ENCODE results near the gene PCDH7. TPM values are rescaled to one million over a fixed set of nuclear protein-coding genes. Genes with fewer than 3 reads are reported as not detected.

Gene PCDH7
- total RNA-seq, 1 experiment from 2014 or later: 16.8 TPM

GRCh38 chr4:30726090-30726675, 6.0 kb downstream of the PCDH7 start:
- Histone ChIP-seq H2BK120ac (ENCODE audit: low read depth, low read length, poor library complexity, severe bottlenecking) (no peak overlapping the region), H2BK15ac (ENCODE audit: low read depth, low read length) (no peak overlapping the region), H4K5ac (ENCODE audit: insufficient read length, low read depth, low read length) (no peak overlapping the region), H2AFZ (ENCODE audit: low read length) (no peak overlapping the region), H2BK20ac (ENCODE audit: low read depth, low read length, poor library complexity, severe bottlenecking) (no peak overlapping the region), H3K4ac (ENCODE audit: low read depth, low read length) (no peak overlapping the region), H3K23ac (ENCODE audit: insufficient read length, low read depth, low read length) (no peak overlapping the region), H4K20me1 (ENCODE audit: control insufficient read depth, insufficient read depth, insufficient read length) (peaks cover 6% of the 10 kb centered on the region), H2BK5ac (ENCODE audit: insufficient read length, low read length) (no peak overlapping the region), H3K14ac (ENCODE audit: insufficient read depth, low read length) (no peak overlapping the region), H4K91ac (ENCODE audit: insufficient read length, low read depth, low read length) (no peak overlapping the region), H3K56ac (ENCODE audit: insufficient read length, low read depth, low read length) (no peak overlapping the region), H3K9ac (ENCODE audit: extremely low read depth, insufficient read length, low read length) (no peak overlapping the region), H2AK5ac (ENCODE audit: insufficient read length, low read length) (no peak overlapping the region), H3K27me3 (ENCODE audit: insufficient read depth, low read length) (peaks cover 20% of the 10 kb centered on the region), H3K79me1 (ENCODE audit: insufficient read depth, low read depth, low read length, poor library complexity, severe bottlenecking) (no peaks in the 10 kb centered on the region), H3K27ac (ENCODE audit: insufficient read length, low read depth, low read length) (no peak overlapping the region), H3T11ph (ENCODE audit: low read length) (no peak overlapping the region), H3K18ac (ENCODE audit: insufficient read length, low read depth, low read length) (no peak overlapping the region), H4K8ac (replicated peaks; ENCODE audit: insufficient read length, low read depth, low read length) (no peak overlapping the region), H2BK12ac (ENCODE audit: insufficient read length, low read depth, low read length) (no peak overlapping the region), H3K79me2 (ENCODE audit: insufficient read depth, low read length) (no peaks in the 10 kb centered on the region), H3K4me2 (ENCODE audit: insufficient read depth, insufficient read length, low read length) (no peak overlapping the region), H3K9me3 (ENCODE audit: control insufficient read depth, low read depth, low read length) (no peaks in the 10 kb centered on the region), H3K23me2 (ENCODE audit: insufficient read length, low read depth, low read length, poor library complexity, severe bottlenecking) (peaks cover 18% of the 10 kb centered on the region), H3K4me1 (ENCODE audit: insufficient read depth, low read length) (0 out of 2 replicates have a peak, but pooled peaks cover 3% of the 10 kb centered on the region)
- Mint-ChIP-seq H3K4me3 (peak overlapping the region in 1 of 2 experiments; percentile 16; a peak in 1 of 5 replicates), H3K27me3 (ENCODE audit: low read depth) (peaks cover 30% of the 10 kb centered on the region), H3K9me3 (no peaks in the 10 kb centered on the region), H3K36me3 (ENCODE audit: insufficient read depth in 1 of 3, low read depth in 3 of 3) (peaks cover 0 to 22% (median 17%) of the 10 kb centered on the region in 3 experiments; a peak in 5 of 7 replicates), H3K27ac (no peak overlapping the region), H3K4me1 (peaks cover 31 to 33% of the 10 kb centered on the region in 2 experiments)
- WGBS (ENCODE audit: extremely low coverage, insufficient read length, low lambda C conversion rate): no CpG with 5 or more reads among the region's 2 CpGs
- no peak for TF ChIP-seq CTCF (conservative IDR thresholded peaks at IDR 0.05)
- no peak for DNase-seq

Measured in H9 (cell line).